Fibroblast of pulmonary artery (primary cell): ENCODE results near the gene PPP6R3.
A peak's percentile ranks its signal among the peaks of the same experiment; 100 is the strongest.

Experiments used
- DNase-seq: peaks from one replicate; pipeline ENCODE4 v3.0.0-alpha.2; 2010; ENCODE audit warnings: low read depth
- H3K4me3 ChIP-seq: replicated peaks from 2 replicates; pipeline ENCODE4 v1.5.1; 2011; ENCODE audit warnings: low read depth, mild to moderate bottlenecking, control low read depth, low read length, moderate library complexity
- CTCF ChIP-seq: IDR thresholded peaks from 2 replicates; pipeline ENCODE4 v1.5.1; 2011; ENCODE audit warnings: mild to moderate bottlenecking, control low read depth, low read length, inconsistent platforms; ENCODE audit errors: missing control alignments

Gene PPP6R3

GRCh38 chr11:68594123-68594522 lies 133.6 kb downstream of the PPP6R3 start:
- H3K4me3 ChIP-seq = no peak overlapping the region
- no peak for TF ChIP-seq CTCF
- no peak for DNase-seq

GRCh38 chr11:68596231-68596630 lies 135.7 kb downstream of the PPP6R3 start:
- no peak overlapping the region for H3K4me3 ChIP-seq
- no peak for TF ChIP-seq CTCF
- DNase-seq = no peak

- no peak overlapping the region for H3K4me3 ChIP-seq
- TF ChIP-seq CTCF = no peak
- no peak for DNase-seq
Measured at GRCh38 chr11:68598816-68599653, 138.5 kb downstream of the PPP6R3 start.

GRCh38 chr11:68601147-68601546 lies 140.6 kb downstream of the PPP6R3 start:
- TF ChIP-seq CTCF = no peak
- no peak for DNase-seq
- H3K4me3 ChIP-seq = no peak overlapping the region

- TF ChIP-seq CTCF = no peak
- DNase-seq = no peak
- H3K4me3 ChIP-seq = no peak overlapping the region
Measured at GRCh38 chr11:68609761-68610160, 149.2 kb downstream of the PPP6R3 start.

- peak; percentile 35 for DNase-seq
- H3K4me3 ChIP-seq = no peak overlapping the region
- TF ChIP-seq CTCF = peak; percentile 33
Measured at GRCh38 chr11:68610452-68611116, 150.0 kb downstream of the PPP6R3 start.
